Gastroesophageal sphincter (tissue), 4 donors: Measurements from ENCODE around the gene ABHD2. TPM values are rescaled to one million over a fixed set of nuclear protein-coding genes. Genes with fewer than 3 reads are reported as not detected.
A peak's percentile ranks its signal among the peaks of the same experiment; 100 is the strongest.

Source experiments
- ATAC-seq: fragments of 150-250 bp; one replicate; pipeline ENCODE4 v1.9.1; 2016; ENCODE audit warnings: mild to moderate bottlenecking, moderate library complexity
- H3K27ac ChIP-seq, 4 donors: fragments of 200-600 bp; sonication (generic) in 3 of 4; 1 replicate in 3 of 4; 2 replicates in 1 of 4; pipeline ENCODE4 v1.5.1; 2016 to 2019
- H3K27me3 ChIP-seq: fragments of 200-600 bp; sonication (generic); one replicate; pipeline ENCODE4 v1.5.1; 2019
- H3K36me3 ChIP-seq, 2 donors: fragments of 200-600 bp; sonication (generic); one replicate each; pipeline ENCODE4 v1.5.1; 2019; ENCODE audit warnings: control low read depth in 1 of 2
- H3K4me1 ChIP-seq, 3 donors: fragments of 200-600 bp; sonication (generic); 1 replicate in 2 of 3; 2 replicates in 1 of 3; pipeline ENCODE4 v1.5.1; 2016 to 2019; ENCODE audit warnings: control low read depth in 2 of 3
- H3K4me3 ChIP-seq, 2 donors: fragments of 200-600 bp; sonication (generic); one replicate each; pipeline ENCODE4 v1.5.1; 2019; ENCODE audit warnings: mild to moderate bottlenecking in 1 of 2, moderate library complexity in 1 of 2
- H3K9me3 ChIP-seq, 3 donors: fragments of 200-600 bp; sonication (generic); one replicate each; pipeline ENCODE4 v1.5.1; 2017 to 2019; ENCODE audit warnings: control low read depth in 2 of 3
- CTCF ChIP-seq, 4 experiments: fragments of 200-600 bp in 2 of 4; fragments of 450-650 bp in 2 of 4; sonication (generic) in 1 of 4; IDR thresholded peaks; one replicate each; pipeline ENCODE4 v1.5.1; 2017 to 2019; ENCODE audit warnings: antibody characterized with exemption in 4 of 4, mild to moderate bottlenecking in 2 of 4, moderate library complexity in 2 of 4
- EP300 ChIP-seq: sonication (generic); formaldehyde crosslinking; IDR thresholded peaks from one replicate; pipeline ENCODE4 v1.6.1; 2017; ENCODE audit warnings: antibody characterized with exemption, mild to moderate bottlenecking
- POLR2A ChIP-seq, 2 donors: fragments of 450-650 bp; IDR thresholded peaks; one replicate each; pipeline ENCODE4 v1.6.1; 2017; ENCODE audit warnings: antibody characterized with exemption in 2 of 2, mild to moderate bottlenecking in 2 of 2, moderate library complexity in 1 of 2
- POLR2AphosphoS5 ChIP-seq: sonication (generic); formaldehyde crosslinking; IDR thresholded peaks from one replicate; pipeline ENCODE4 v1.6.1; 2017; ENCODE audit warnings: antibody characterized with exemption
- WGBS, 2 donors: methylation state at CpG; one replicate each; pipeline ENCODE4 v1.1.5; 2018; ENCODE audit warnings: low coverage in 1 of 2; 5-methylcytosine and 5-hydroxymethylcytosine counted together
- total RNA-seq, 4 donors: library from RNA; depleted of rRNA; stranded (reverse); fragments of >200 nt; gene quantifications; one replicate each; pipeline ENCODE4 v1.1.0, GENCODE V29; 2016

Gene ABHD2
- total RNA-seq, 4 donors from 2014 or later: 54.6 to 108 (median 75.9) TPM

GRCh38 chr15:89205991-89206585 is 117.8 kb downstream of the ABHD2 start:
- TF ChIP-seq POLR2AphosphoS5: no peak
- TF ChIP-seq POLR2A (IDR thresholded peaks at IDR 0.05): no peak
- TF ChIP-seq CTCF (IDR thresholded peaks at IDR 0.05): no peak
- no peak for TF ChIP-seq EP300
- no peak for ATAC-seq
- H3K27me3 ChIP-seq: no peaks in the 10 kb centered on the region
- H3K36me3 ChIP-seq: peaks cover 0 to 7% of the 10 kb centered on the region in 2 donors
- no peaks in the 10 kb centered on the region for H3K9me3 ChIP-seq
- WGBS, 2 donors: 51 to 66% methylated on average over 2 to 9 of the region's 14 CpGs
- H3K27ac ChIP-seq: no peak overlapping the region
- H3K4me1 ChIP-seq: peaks cover 0 to 10% (median 4%) of the 10 kb centered on the region in 3 donors
- H3K4me3 ChIP-seq: no peak overlapping the region

GRCh38 chr15:89206908-89207331 is 118.7 kb downstream of the ABHD2 start:
- 0% methylated on average over 2 to 5 of the region's 14 CpGs for WGBS, 2 donors
- TF ChIP-seq EP300: no peak
- peak; percentile 89 to 97 (median 92) for TF ChIP-seq CTCF (IDR thresholded peaks at IDR 0.05)
- ATAC-seq: peak; percentile 87

GRCh38 chr15:89208256-89208655 is 120.0 kb downstream of the ABHD2 start:
- no peak overlapping the region for H3K27ac ChIP-seq
- TF ChIP-seq POLR2AphosphoS5 (no peak), POLR2A (IDR thresholded peaks at IDR 0.05) (no peak), EP300 (no peak), CTCF (IDR thresholded peaks at IDR 0.05) (no peak)
- peaks cover 0 to 10% (median 4%) of the 10 kb centered on the region in 3 donors for H3K4me1 ChIP-seq
- H3K4me3 ChIP-seq: no peak overlapping the region
- no peak for ATAC-seq
- no peaks in the 10 kb centered on the region for H3K36me3 ChIP-seq
- H3K27me3 ChIP-seq: no peaks in the 10 kb centered on the region
- no peaks in the 10 kb centered on the region for H3K9me3 ChIP-seq

More at GRCh38 chr15:89206908-89207331, 118.7 kb downstream of the ABHD2 start:
- Histone ChIP-seq H3K27ac (no peak overlapping the region), H3K36me3 (no peaks in the 10 kb centered on the region), H3K4me3 (peak overlapping the region in 1 of 2 donors; percentile 26), H3K9me3 (no peaks in the 10 kb centered on the region), H3K27me3 (no peaks in the 10 kb centered on the region), H3K4me1 (peaks cover 0 to 10% (median 4%) of the 10 kb centered on the region in 3 donors)

- TF ChIP-seq EP300: no peak
- no peak for TF ChIP-seq POLR2A (IDR thresholded peaks at IDR 0.05)
- no peak for TF ChIP-seq CTCF (IDR thresholded peaks at IDR 0.05)
- TF ChIP-seq POLR2AphosphoS5: no peak
- H3K4me3 ChIP-seq: no peak overlapping the region
- H3K4me1 ChIP-seq: peaks cover 0 to 10% (median 4%) of the 10 kb centered on the region in 3 donors
- ATAC-seq: no peak
- WGBS, 2 donors: 77% methylated on average over 1 of the region's 1 CpG; no CpG with 5 or more reads in 1 of the 2 donors
- no peaks in the 10 kb centered on the region for H3K27me3 ChIP-seq
- no peaks in the 10 kb centered on the region for H3K9me3 ChIP-seq
- H3K27ac ChIP-seq: no peak overlapping the region
- no peaks in the 10 kb centered on the region for H3K36me3 ChIP-seq
These were observed 120.8 kb downstream of the ABHD2 start for GRCh38 chr15:89209057-89209456.

GRCh38 chr15:89211678-89212170 is 123.5 kb downstream of the ABHD2 start:
- no peak for TF ChIP-seq EP300
- TF ChIP-seq POLR2AphosphoS5: no peak
- TF ChIP-seq POLR2A (IDR thresholded peaks at IDR 0.05): no peak
- TF ChIP-seq CTCF (IDR thresholded peaks at IDR 0.05): no peak
- ATAC-seq: no peak
- WGBS, 2 donors: 67 to 100% methylated on average over 2 of the region's 5 CpGs
- peaks cover 0 to 8% (median 4%) of the 10 kb centered on the region in 3 donors for H3K4me1 ChIP-seq
- no peaks in the 10 kb centered on the region for H3K36me3 ChIP-seq
- H3K4me3 ChIP-seq: no peak overlapping the region
- H3K27ac ChIP-seq: no peak overlapping the region
- H3K9me3 ChIP-seq: no peaks in the 10 kb centered on the region
- H3K27me3 ChIP-seq: no peaks in the 10 kb centered on the region
